DMS53 treated with DMSO at 0.1 percent for 48 hours (cell line): Measurements from ENCODE around the gene BRD9.
"Not testable (repeated sequence)": the region's sequence is repeated elsewhere in the genome, so short reads cannot be mapped to it uniquely, and the experiment has no call there.

Source experiments
- DNase-seq: peaks from one replicate; lab custom pipeline; 2025; ENCODE audit not compliant: unreplicated experiment; lab: John Stamatoyannopoulos, UW

BRD9 gene

GRCh38 chr5:892394-893136 is at the start of gene BRD9, which contains the start of gene TRIP13:
Gene BRD9, minus strand, starts transcription at chr5:892801. Its CDS starts 144 bp downstream, at chr5:892657.
Gene TRIP13, plus strand, starts transcription at chr5:892884. Its CDS starts 115 bp downstream, at chr5:892999.
- DNase-seq = peak; percentile 83

GRCh38 chr5:940741-941140 is 48.1 kb upstream of the BRD9 start:
- not testable (repeated sequence) for DNase-seq

- no peak for DNase-seq
These were observed 46.8 kb upstream of the BRD9 start for GRCh38 chr5:939368-939767.

GRCh38 chr5:937151-937924 is 44.7 kb upstream of the BRD9 start:
- no peak for DNase-seq

GRCh38 chr5:936149-937144 is 43.8 kb upstream of the BRD9 start:
- DNase-seq = no peak

- no peak for DNase-seq
These were observed 43.0 kb upstream of the BRD9 start for GRCh38 chr5:935510-936084.

- DNase-seq = not testable (repeated sequence)
These were observed 41.9 kb upstream of the BRD9 start for GRCh38 chr5:934381-934967.

GRCh38 chr5:933951-934350 is 41.4 kb upstream of the BRD9 start:
- not testable (repeated sequence) for DNase-seq

- DNase-seq = no peak
These were observed 40.8 kb upstream of the BRD9 start for GRCh38 chr5:933251-933861.

- no peak for DNase-seq
These were observed 40.1 kb upstream of the BRD9 start for GRCh38 chr5:932628-933250.

GRCh38 chr5:932151-932627 is 39.6 kb upstream of the BRD9 start:
- DNase-seq = no peak

GRCh38 chr5:931570-932145 is 39.1 kb upstream of the BRD9 start:
- DNase-seq = no peak

- no peak for DNase-seq
These were observed 38.3 kb upstream of the BRD9 start for GRCh38 chr5:930866-931265.

- no peak for DNase-seq
These were observed 37.0 kb upstream of the BRD9 start for GRCh38 chr5:929596-929995.

GRCh38 chr5:929182-929581 is 36.6 kb upstream of the BRD9 start:
- DNase-seq = not testable (repeated sequence)

GRCh38 chr5:927172-928015 is 34.8 kb upstream of the BRD9 start:
- no peak for DNase-seq

- no peak for DNase-seq
These were observed 34.0 kb upstream of the BRD9 start for GRCh38 chr5:926417-927171.
